ENCODE measurements around the gene DHCR24. TPM values are rescaled to one million over a fixed set of nuclear protein-coding genes. Genes with fewer than 3 reads are reported as not detected.

Gene DHCR24
- total RNA-seq, 1 donor from 2014 or later: 128 TPM

DNA sequence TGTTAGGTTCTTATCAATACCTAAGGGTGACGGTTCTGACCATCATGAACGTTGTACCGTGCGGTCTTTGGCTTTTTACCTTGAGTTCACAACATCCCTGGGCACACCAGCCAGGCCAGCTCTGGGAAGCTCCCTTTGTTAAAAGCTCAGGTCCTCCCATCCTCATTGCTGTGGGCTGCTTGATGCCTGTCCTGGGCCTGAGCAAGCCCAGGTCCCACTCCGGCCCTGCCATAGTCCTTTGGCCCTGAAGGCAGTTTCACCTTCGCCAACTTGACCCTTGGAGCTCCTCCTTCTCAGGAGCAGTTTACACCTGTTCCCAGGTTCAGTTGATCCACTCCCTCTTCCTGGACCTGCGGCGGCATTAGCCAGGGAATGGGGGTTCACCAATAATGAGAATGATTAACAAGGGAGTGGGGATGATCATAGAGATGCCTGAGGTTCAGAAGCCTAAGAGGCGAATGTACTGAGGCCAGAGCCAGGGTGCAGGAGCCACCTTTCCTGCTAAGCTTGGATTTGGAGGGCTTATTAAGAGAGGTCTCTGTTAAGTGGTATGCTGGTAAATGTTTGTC is 40.2 kb downstream of the DHCR24 start:
- TF ChIP-seq, protein P1, sequence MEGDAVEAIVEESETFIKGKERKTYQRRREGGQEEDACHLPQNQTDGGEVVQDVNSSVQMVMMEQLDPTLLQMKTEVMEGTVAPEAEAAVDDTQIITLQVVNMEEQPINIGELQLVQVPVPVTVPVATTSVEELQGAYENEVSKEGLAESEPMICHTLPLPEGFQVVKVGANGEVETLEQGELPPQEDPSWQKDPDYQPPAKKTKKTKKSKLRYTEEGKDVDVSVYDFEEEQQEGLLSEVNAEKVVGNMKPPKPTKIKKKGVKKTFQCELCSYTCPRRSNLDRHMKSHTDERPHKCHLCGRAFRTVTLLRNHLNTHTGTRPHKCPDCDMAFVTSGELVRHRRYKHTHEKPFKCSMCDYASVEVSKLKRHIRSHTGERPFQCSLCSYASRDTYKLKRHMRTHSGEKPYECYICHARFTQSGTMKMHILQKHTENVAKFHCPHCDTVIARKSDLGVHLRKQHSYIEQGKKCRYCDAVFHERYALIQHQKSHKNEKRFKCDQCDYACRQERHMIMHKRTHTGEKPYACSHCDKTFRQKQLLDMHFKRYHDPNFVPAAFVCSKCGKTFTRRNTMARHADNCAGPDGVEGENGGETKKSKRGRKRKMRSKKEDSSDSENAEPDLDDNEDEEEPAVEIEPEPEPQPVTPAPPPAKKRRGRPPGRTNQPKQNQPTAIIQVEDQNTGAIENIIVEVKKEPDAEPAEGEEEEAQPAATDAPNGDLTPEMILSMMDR (IDR thresholded peaks at IDR 0.05; ENCODE audit: insufficient read depth, low read length, poor library complexity, severe bottlenecking): no peak
- H3K27me3 ChIP-seq (ENCODE audit: control insufficient read depth, insufficient read depth, low read length): no peaks in the 10 kb centered on the region
- peaks cover 5% of the 10 kb centered on the region for H3K36me3 ChIP-seq (ENCODE audit: control insufficient read depth, insufficient read depth, low read length)
- no peak overlapping the region for H3K4me3 ChIP-seq (ENCODE audit: low read depth, low read length)
- no peak for DNase-seq (ENCODE audit: low read depth)

DNA sequence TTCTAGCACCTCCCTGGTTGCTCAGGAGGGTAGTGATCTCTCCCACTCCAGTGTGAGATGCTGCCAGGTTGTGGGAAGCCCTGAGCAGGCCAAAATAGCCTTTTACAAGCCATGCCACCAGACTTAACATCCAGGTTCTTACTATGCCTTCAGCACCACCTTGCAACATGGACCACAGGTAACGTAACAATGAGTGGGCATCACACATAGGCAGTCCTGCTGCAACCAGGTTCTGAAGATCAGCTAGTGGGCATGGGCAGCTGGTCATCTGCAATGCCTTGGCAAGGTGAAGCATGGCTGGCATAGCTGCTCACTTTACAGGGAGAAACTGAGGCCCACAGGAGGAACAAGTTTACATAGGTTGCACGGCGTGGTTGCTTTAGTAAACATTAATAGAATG is 40.7 kb downstream of the DHCR24 start:
- no peak for DNase-seq (ENCODE audit: low read depth)
- Histone ChIP-seq H3K27me3 (ENCODE audit: control insufficient read depth, insufficient read depth, low read length) (no peaks in the 10 kb centered on the region), H3K36me3 (ENCODE audit: control insufficient read depth, insufficient read depth, low read length) (peaks cover 4% of the 10 kb centered on the region), H3K4me3 (ENCODE audit: low read depth, low read length) (no peak overlapping the region)
- TF ChIP-seq, protein P1 (IDR thresholded peaks at IDR 0.05; ENCODE audit: insufficient read depth, low read length, poor library complexity, severe bottlenecking): no peak

DNA sequence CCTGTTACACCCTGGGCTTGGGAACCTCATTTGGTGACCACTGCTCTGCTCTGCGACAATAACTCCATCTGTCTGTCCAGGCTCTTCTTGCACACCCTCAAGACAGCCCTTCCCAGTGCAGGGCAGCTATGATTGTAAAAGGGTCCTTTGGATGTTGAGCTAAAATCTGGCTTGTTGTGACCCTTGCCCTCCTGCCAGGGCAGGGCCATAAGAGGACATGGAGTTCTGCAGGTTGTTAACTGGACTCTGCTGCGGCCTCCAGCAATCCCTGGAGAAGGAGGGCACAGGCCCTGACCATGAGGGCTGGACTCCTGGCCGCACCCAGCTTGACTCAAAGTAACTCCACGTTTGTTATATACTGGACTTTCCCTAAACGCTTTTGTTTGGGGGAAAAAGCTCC is 41.2 kb downstream of the DHCR24 start:
- TF ChIP-seq, protein P1 (IDR thresholded peaks at IDR 0.05; ENCODE audit: insufficient read depth, low read length, poor library complexity, severe bottlenecking): no peak
- Histone ChIP-seq H3K27me3 (ENCODE audit: control insufficient read depth, insufficient read depth, low read length) (no peaks in the 10 kb centered on the region), H3K36me3 (ENCODE audit: control insufficient read depth, insufficient read depth, low read length) (no peaks in the 10 kb centered on the region), H3K4me3 (ENCODE audit: low read depth, low read length) (no peak overlapping the region)
- DNase-seq (ENCODE audit: low read depth): no peak

DNA sequence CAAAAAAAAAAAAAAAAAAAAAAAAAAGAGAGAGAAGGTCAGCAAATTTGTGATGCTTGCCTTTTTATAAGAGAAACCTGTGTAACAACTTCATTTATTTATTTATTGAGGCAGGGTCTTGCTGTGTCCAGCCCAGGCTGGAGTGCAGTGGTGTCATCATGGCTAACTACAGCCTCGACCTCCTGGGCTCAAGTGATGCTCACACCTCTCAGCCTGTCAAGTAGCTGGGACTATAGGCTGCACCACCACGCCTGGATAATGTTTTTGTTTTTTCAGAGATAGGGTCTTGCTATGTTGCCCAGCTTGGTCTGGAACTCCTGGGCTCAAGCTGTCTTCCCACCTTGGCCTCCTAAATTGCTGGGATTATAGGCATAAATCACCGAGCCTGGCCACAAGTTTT is 42.4 kb downstream of the DHCR24 start:
- H3K4me3 ChIP-seq (ENCODE audit: low read depth, low read length): no peak overlapping the region
- DNase-seq (ENCODE audit: low read depth): no peak
- no peaks in the 10 kb centered on the region for H3K36me3 ChIP-seq (ENCODE audit: control insufficient read depth, insufficient read depth, low read length)
- no peaks in the 10 kb centered on the region for H3K27me3 ChIP-seq (ENCODE audit: control insufficient read depth, insufficient read depth, low read length)
- TF ChIP-seq, protein P1 (IDR thresholded peaks at IDR 0.05; ENCODE audit: insufficient read depth, low read length, poor library complexity, severe bottlenecking): no peak

DNA sequence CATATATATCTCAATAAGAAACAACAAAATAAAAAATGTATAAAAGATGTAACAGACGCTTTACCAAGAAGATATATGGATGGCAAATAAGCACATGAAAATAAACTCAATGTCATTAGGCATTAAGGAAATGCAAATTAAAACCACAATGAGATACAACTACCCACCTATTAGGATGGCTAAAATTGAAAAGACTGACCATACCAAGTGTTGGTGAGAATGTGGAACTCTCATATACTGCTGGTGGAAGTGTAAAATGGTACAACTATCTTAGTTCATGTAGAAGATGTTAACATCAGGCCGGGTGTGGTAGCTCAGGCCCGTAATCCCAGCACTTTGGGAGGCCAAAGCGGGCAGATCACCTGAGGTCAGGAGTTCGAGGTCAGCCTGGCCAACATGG is 43.5 kb downstream of the DHCR24 start:
- TF ChIP-seq, protein P1 (IDR thresholded peaks at IDR 0.05; ENCODE audit: insufficient read depth, low read length, poor library complexity, severe bottlenecking): no peak
- H3K4me3 ChIP-seq (ENCODE audit: low read depth, low read length): no peak overlapping the region

DNA sequence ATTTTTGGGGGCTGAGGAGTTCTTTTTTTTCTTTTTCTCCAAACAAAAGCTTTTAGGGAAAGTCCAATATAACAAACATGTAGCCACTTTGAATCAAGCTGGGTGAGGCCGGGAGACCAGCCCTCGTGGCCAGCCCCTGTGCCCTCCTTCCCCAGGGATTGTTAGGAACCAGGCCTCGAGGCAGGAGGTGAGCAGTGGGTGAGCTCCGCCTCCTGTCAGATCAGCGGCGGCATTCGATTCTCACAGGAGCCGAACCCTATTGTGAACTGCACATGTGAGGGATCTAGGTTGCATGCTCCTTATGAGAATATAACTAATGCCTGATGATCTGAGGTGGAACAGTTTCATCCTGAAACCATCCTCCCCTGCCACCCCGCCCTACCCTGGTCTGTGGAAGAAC is 44.0 kb downstream of the DHCR24 start:
- H3K4me3 ChIP-seq (ENCODE audit: low read depth, low read length): no peak overlapping the region
- no peak for DNase-seq (ENCODE audit: low read depth)
- H3K27me3 ChIP-seq (ENCODE audit: control insufficient read depth, insufficient read depth, low read length): no peaks in the 10 kb centered on the region
- TF ChIP-seq, protein P1 (IDR thresholded peaks at IDR 0.05; ENCODE audit: insufficient read depth, low read length, poor library complexity, severe bottlenecking): no peak
- no peaks in the 10 kb centered on the region for H3K36me3 ChIP-seq (ENCODE audit: control insufficient read depth, insufficient read depth, low read length)

More for the DNA sequence above, 43.5 kb downstream of the DHCR24 start:
- Histone ChIP-seq H3K36me3 (ENCODE audit: control insufficient read depth, insufficient read depth, low read length) (no peaks in the 10 kb centered on the region), H3K27me3 (ENCODE audit: control insufficient read depth, insufficient read depth, low read length) (no peaks in the 10 kb centered on the region)
- no peak for DNase-seq (ENCODE audit: low read depth)
